Keratinocyte (primary cell): ENCODE measurements around the gene MOG. TPM values are rescaled to one million over a fixed set of nuclear protein-coding genes. Genes with fewer than 3 reads are reported as not detected.

ENCODE experiments used
- DNase-seq: peaks from one replicate; pipeline ENCODE4 v3.0.0-alpha.2; 2011; ENCODE audit warnings: low read depth, missing footprints, low spot score
- FAIRE-seq: peaks from 2 replicates; lab custom pipeline; 2011; peaks lifted over from hg19 to GRCh38; lab: Jason Lieb, UNC
- H2AFZ ChIP-seq: 2 replicates; pipeline ENCODE4 v1.6.0; 2012; ENCODE audit warnings: low read length, control low read depth, inconsistent platforms; ENCODE audit not compliant: control insufficient read depth
- H3K27ac ChIP-seq: 2 replicates; pipeline ENCODE4 v1.5.1; 2011; ENCODE audit warnings: low read length; ENCODE audit not compliant: control insufficient read depth, insufficient read depth
- H3K27me3 ChIP-seq: 3 replicates; pipeline ENCODE4 v1.6.0; 2011; ENCODE audit warnings: low read length; ENCODE audit not compliant: control insufficient read depth, insufficient read depth; ENCODE audit errors: extremely low read depth
- H3K36me3 ChIP-seq, 2 experiments: 2 replicates in 1 of 2; 3 replicates in 1 of 2; pipeline ENCODE4 v1.5.1; 2011; ENCODE audit warnings: low read length in 2 of 2, mild to moderate bottlenecking in 1 of 2; ENCODE audit not compliant: control insufficient read depth in 2 of 2, insufficient read depth in 2 of 2; ENCODE audit errors: extremely low read depth in 1 of 2
- H3K4me1 ChIP-seq: 3 replicates; pipeline ENCODE4 v1.5.1; 2011; ENCODE audit warnings: low read length; ENCODE audit not compliant: control insufficient read depth, insufficient read depth; ENCODE audit errors: extremely low read depth
- H3K4me2 ChIP-seq: 3 replicates; pipeline ENCODE4 v1.6.0; 2011; ENCODE audit warnings: low read depth, low read length; ENCODE audit not compliant: control insufficient read depth, insufficient read depth; ENCODE audit errors: extremely low read depth
- H3K4me3 ChIP-seq, 3 experiments: fragments of 200-600 bp in 1 of 3; sonication (generic) in 1 of 3; 2 replicates in 2 of 3; 3 replicates in 1 of 3; pipeline ENCODE4 v1.5.1; 2011 to 2016; ENCODE audit warnings: low read length in 3 of 3, mild to moderate bottlenecking in 3 of 3, control low read depth in 2 of 3, inconsistent platforms in 1 of 3, low read depth in 1 of 3, mixed read lengths in 1 of 3, mixed run types in 1 of 3, moderate library complexity in 1 of 3; ENCODE audit not compliant: control insufficient read depth in 2 of 3, insufficient read depth in 2 of 3; ENCODE audit errors: extremely low read depth in 1 of 3
- H3K79me2 ChIP-seq: 2 replicates; pipeline ENCODE4 v1.6.0; 2012; ENCODE audit warnings: low read length; ENCODE audit not compliant: control insufficient read depth, insufficient read depth
- H3K9ac ChIP-seq: 3 replicates; pipeline ENCODE4 v1.6.0; 2011; ENCODE audit warnings: low read length; ENCODE audit not compliant: control insufficient read depth, insufficient read depth; ENCODE audit errors: extremely low read depth
- H3K9me1 ChIP-seq: 3 replicates; pipeline ENCODE4 v1.6.0; 2011; ENCODE audit warnings: low read length; ENCODE audit not compliant: control insufficient read depth, insufficient read depth; ENCODE audit errors: extremely low read depth
- H3K9me3 ChIP-seq: 2 replicates; pipeline ENCODE4 v1.5.1; 2012; ENCODE audit warnings: low read depth, low read length; ENCODE audit not compliant: control insufficient read depth
- H4K20me1 ChIP-seq: 3 replicates; pipeline ENCODE4 v1.6.0; 2011; ENCODE audit warnings: low read length; ENCODE audit not compliant: control insufficient read depth, insufficient read depth; ENCODE audit errors: extremely low read depth
- CTCF ChIP-seq, 3 experiments: IDR thresholded peaks in 1 of 3; conservative IDR thresholded peaks in 1 of 3; optimal IDR thresholded peaks in 1 of 3; 2 replicates in 2 of 3; 3 replicates in 1 of 3; pipeline versions ENCODE3 to v1.5.1; 2011; ENCODE audit warnings: low read length in 3 of 3, mild to moderate bottlenecking in 3 of 3, moderate library complexity in 2 of 3, control low read depth in 1 of 3, inconsistent platforms in 1 of 3; ENCODE audit not compliant: insufficient read depth in 2 of 3; ENCODE audit errors: extremely low read depth in 1 of 3
- EZH2 ChIP-seq: IDR thresholded peaks from one replicate; pipeline ENCODE4 v1.6.1; 2012; ENCODE audit warnings: inconsistent platforms, mild to moderate bottlenecking, low read length, moderate library complexity
- dilution Hi-C: fragments of 300-500 bp; cut with MboI; formaldehyde crosslinking; loops from one replicate; pipeline ENCODE4 v1.7.0; 2020; ENCODE audit warnings: low sequenced_read_pairs; ENCODE audit not compliant: extremely low pct_ligation_motif_present
- polyA plus RNA-seq, 5 experiments: library from polyadenylated mRNA; depleted of rRNA in 3 of 5; stranded (reverse) in 3 of 5; stranded (forward) in 1 of 5; unstranded in 1 of 5; fragments of >200 nt; gene quantifications; 1 replicate in 1 of 5; 2 replicates in 3 of 5; 3 replicates in 1 of 5; pipeline versions ENCODE4 v1.2.1 to v1.2.3, GENCODE V29; 2011 to 2012; ENCODE audit warnings: missing spikeins in 2 of 5, low read depth in 1 of 5, low replicate concordance in 1 of 5

The MOG gene
- polyA plus RNA-seq, 1 donor (not counting 4 experiments of a cell fraction or from before 2014, with no cell fraction given): not detected

- no peak overlapping the region for H3K9ac ChIP-seq
- H3K9me3 ChIP-seq: no peaks in the 10 kb centered on the region
- no peak overlapping the region for H2AFZ ChIP-seq
- FAIRE-seq: no peak
- H3K4me3 ChIP-seq: no peak overlapping the region
- peaks cover 4% of the 10 kb centered on the region for H3K79me2 ChIP-seq
- no peaks in the 10 kb centered on the region for H4K20me1 ChIP-seq
- H3K4me1 ChIP-seq: peaks cover 20% of the 10 kb centered on the region
- dilution Hi-C loops: no loop called here
- no peaks in the 10 kb centered on the region for H3K9me1 ChIP-seq
- peak overlapping the region; percentile 84 for H3K4me2 ChIP-seq
- TF ChIP-seq EZH2 (no peak), CTCF (optimal IDR thresholded peaks at IDR 0.05 in 1 of 3, IDR thresholded peaks at IDR 0.05 in 1 of 3, conservative IDR thresholded peaks at IDR 0.05 in 1 of 3; ENCODE audit: extremely low read depth in 1 of 3, insufficient read depth in 2 of 3, low read length in 3 of 3) (no peak)
- no peak for DNase-seq
- H3K27ac ChIP-seq: no peak overlapping the region
- H3K36me3 ChIP-seq: peaks cover 0 to 2% of the 10 kb centered on the region in 2 experiments
- no peaks in the 10 kb centered on the region for H3K27me3 ChIP-seq
Observed at GRCh38 chr6:29629571-29629970, 27.3 kb upstream of the MOG start.

- no peak overlapping the region for H3K4me3 ChIP-seq
Observed at GRCh38 chr6:29630315-29630714, 26.6 kb upstream of the MOG start.

More at GRCh38 chr6:29630315-29630714, 26.6 kb upstream of the MOG start:
- Histone ChIP-seq H3K27me3 (no peaks in the 10 kb centered on the region), H3K4me1 (peaks cover 20% of the 10 kb centered on the region), H3K9ac (no peak overlapping the region), H3K36me3 (peaks cover 0 to 2% of the 10 kb centered on the region in 2 experiments), H2AFZ (no peak overlapping the region), H3K9me3 (no peaks in the 10 kb centered on the region), H3K9me1 (no peaks in the 10 kb centered on the region), H4K20me1 (no peaks in the 10 kb centered on the region), H3K27ac (no peak overlapping the region), H3K4me2 (no peak overlapping the region), H3K79me2 (peaks cover 4% of the 10 kb centered on the region)
- no peak for FAIRE-seq
- TF ChIP-seq EZH2 (no peak), CTCF (optimal IDR thresholded peaks at IDR 0.05 in 1 of 3, IDR thresholded peaks at IDR 0.05 in 1 of 3, conservative IDR thresholded peaks at IDR 0.05 in 1 of 3; ENCODE audit: extremely low read depth in 1 of 3, insufficient read depth in 2 of 3, low read length in 3 of 3) (no peak)
- no peak for DNase-seq
- dilution Hi-C loops: no loop called here
